Neural progenitor cell (in vitro differentiated cells): ENCODE measurements around the gene CLIC6. TPM values are rescaled to one million over a fixed set of nuclear protein-coding genes. Genes with fewer than 3 reads are reported as not detected.

Source experiments
- DNase-seq: peaks from one replicate; pipeline ENCODE4 v3.0.0-alpha.2; 2016; ENCODE audit warnings: low spot score
- H2AFZ ChIP-seq: fragments of 200-600 bp; sonication (generic); replicated peaks from 2 replicates; pipeline ENCODE4 v1.6.1; 2016; ENCODE audit warnings: antibody characterized with exemption
- H3F3A ChIP-seq: fragments of 200-600 bp; sonication (generic); 2 replicates; pipeline ENCODE4 v1.6.1; 2016; ENCODE audit warnings: antibody characterized with exemption, low read depth
- H3K27ac ChIP-seq: fragments of 200-600 bp; sonication (generic); 2 replicates; pipeline ENCODE4 v1.5.1; 2016; ENCODE audit warnings: mild to moderate bottlenecking
- H3K27me3 ChIP-seq: fragments of 200-600 bp; sonication (generic); 2 replicates; pipeline ENCODE4 v1.6.1; 2016; ENCODE audit warnings: mild to moderate bottlenecking, moderate library complexity
- H3K36me3 ChIP-seq: fragments of 200-600 bp; sonication (generic); 2 replicates; pipeline ENCODE4 v1.5.1; 2016
- H3K4me1 ChIP-seq: fragments of 200-600 bp; sonication (generic); 2 replicates; pipeline ENCODE4 v1.6.1; 2016; ENCODE audit warnings: mixed run types
- H3K4me2 ChIP-seq: fragments of 200-600 bp; sonication (generic); 2 replicates; pipeline ENCODE4 v1.6.1; 2016
- H3K4me3 ChIP-seq: fragments of 200-600 bp; sonication (generic); 2 replicates; pipeline ENCODE4 v1.5.1; 2016
- H3K79me2 ChIP-seq: fragments of 200-600 bp; sonication (generic); 2 replicates; pipeline ENCODE4 v1.6.1; 2016; ENCODE audit warnings: low read depth
- H3K9ac ChIP-seq: fragments of 200-600 bp; sonication (generic); 2 replicates; pipeline ENCODE4 v1.6.1; 2016
- H3K9me3 ChIP-seq: fragments of 200-600 bp; sonication (generic); 2 replicates; pipeline ENCODE4 v1.5.1; 2016; ENCODE audit warnings: low read depth
- H4K20me1 ChIP-seq: fragments of 200-600 bp; sonication (generic); 2 replicates; pipeline ENCODE4 v1.6.1; 2016; ENCODE audit warnings: low read depth
- H3K27ac Mint-ChIP-seq: 3 replicates; pipeline ENCODE4 v1.8.0; 2021; ENCODE audit warnings: mixed read lengths
- H3K27me3 Mint-ChIP-seq: 2 replicates; pipeline ENCODE4 v1.8.0; 2022; ENCODE audit warnings: low read depth, mild to moderate bottlenecking, inconsistent platforms, moderate library complexity, mixed read lengths; ENCODE audit not compliant: insufficient read depth
- H3K36me3 Mint-ChIP-seq: 3 replicates; pipeline ENCODE4 v1.8.0; 2021; ENCODE audit warnings: mixed read lengths
- H3K4me1 Mint-ChIP-seq: 3 replicates; pipeline ENCODE4 v1.8.0; 2021; ENCODE audit warnings: mixed read lengths
- H3K4me3 Mint-ChIP-seq: 3 replicates; pipeline ENCODE4 v1.8.0; 2021; ENCODE audit warnings: mild to moderate bottlenecking, moderate library complexity, mixed read lengths
- H3K9me3 Mint-ChIP-seq: 3 replicates; pipeline ENCODE4 v1.8.0; 2020; ENCODE audit warnings: mixed read lengths
- EZH2 ChIP-seq: fragments of 200-600 bp; sonication (generic); IDR thresholded peaks from 2 replicates; pipeline ENCODE4 v1.6.1; 2017; ENCODE audit warnings: antibody characterized with exemption, mild to moderate bottlenecking, moderate library complexity
- EZH2phosphoT487 ChIP-seq: fragments of 200-600 bp; sonication (generic); IDR thresholded peaks from 2 replicates; pipeline ENCODE4 v1.6.1; 2017; ENCODE audit warnings: antibody characterized with exemption
- total RNA-seq: library from RNA; depleted of rRNA; stranded (reverse); fragments of >200 nt; gene quantifications from 2 replicates; pipeline ENCODE4 v1.2.3, GENCODE V29; 2015; ENCODE audit warnings: low replicate concordance
- TF ChIP-seq, protein P1 (sequence below): fragments of 200-600 bp; sonication (generic); IDR thresholded peaks from 2 replicates; pipeline ENCODE4 v1.5.1; 2017; ENCODE audit warnings: antibody characterized with exemption, mild to moderate bottlenecking

Gene CLIC6
- total RNA-seq, 1 donor from 2014 or later = 0.15 TPM

DNA sequence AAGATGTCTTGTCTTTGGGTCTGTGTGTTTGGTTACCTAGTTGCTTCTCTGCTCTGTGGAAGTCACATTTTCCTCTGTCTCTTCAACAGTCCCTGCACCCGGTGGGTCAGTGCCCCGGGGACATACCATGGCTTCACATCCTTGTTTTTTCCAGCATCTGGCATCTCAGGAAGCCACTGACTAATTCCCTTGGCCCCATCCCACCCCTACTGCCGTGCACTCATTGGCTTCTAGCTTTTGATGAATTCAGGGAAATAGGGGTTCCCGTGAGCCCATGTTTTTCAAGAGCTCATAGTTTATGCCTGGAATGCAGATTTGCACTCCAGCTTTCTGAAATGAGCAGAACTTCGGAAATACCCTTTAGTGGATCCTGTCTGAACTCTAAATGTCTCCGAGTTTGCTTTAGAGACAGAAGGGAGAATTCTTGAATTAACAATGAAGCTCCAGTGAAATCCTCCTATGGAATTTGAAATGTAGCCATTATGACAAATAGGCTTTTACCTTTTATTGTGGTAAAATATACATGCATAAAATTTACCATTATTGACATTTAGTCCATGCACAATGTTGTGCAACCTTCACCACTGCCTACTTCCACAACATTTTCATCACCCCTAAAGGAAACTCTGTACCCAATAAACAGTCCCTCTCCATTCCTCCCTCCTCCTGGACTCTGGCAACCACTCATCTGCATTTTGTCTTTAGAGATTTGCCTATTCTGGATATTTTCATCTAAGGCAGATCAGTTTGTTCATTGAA, 67.5 kb downstream of the CLIC6 start:
- H3K4me1 Mint-ChIP-seq = no peaks in the 10 kb centered on the region
- Histone ChIP-seq H3K36me3 (no peaks in the 10 kb centered on the region), H3F3A (no peaks in the 10 kb centered on the region), H3K4me3 (no peak overlapping the region), H3K27me3 (no peaks in the 10 kb centered on the region), H3K27ac (no peak overlapping the region), H2AFZ (no peak overlapping the region), H3K4me2 (no peak overlapping the region), H3K79me2 (no peaks in the 10 kb centered on the region), H3K4me1 (no peaks in the 10 kb centered on the region), H4K20me1 (no peaks in the 10 kb centered on the region), H3K9me3 (no peaks in the 10 kb centered on the region), H3K9ac (no peak overlapping the region)
- no peak overlapping the region for H3K4me3 Mint-ChIP-seq
- TF ChIP-seq EZH2phosphoT487 = no peak
- TF ChIP-seq EZH2 = no peak
- TF ChIP-seq, protein P1, sequence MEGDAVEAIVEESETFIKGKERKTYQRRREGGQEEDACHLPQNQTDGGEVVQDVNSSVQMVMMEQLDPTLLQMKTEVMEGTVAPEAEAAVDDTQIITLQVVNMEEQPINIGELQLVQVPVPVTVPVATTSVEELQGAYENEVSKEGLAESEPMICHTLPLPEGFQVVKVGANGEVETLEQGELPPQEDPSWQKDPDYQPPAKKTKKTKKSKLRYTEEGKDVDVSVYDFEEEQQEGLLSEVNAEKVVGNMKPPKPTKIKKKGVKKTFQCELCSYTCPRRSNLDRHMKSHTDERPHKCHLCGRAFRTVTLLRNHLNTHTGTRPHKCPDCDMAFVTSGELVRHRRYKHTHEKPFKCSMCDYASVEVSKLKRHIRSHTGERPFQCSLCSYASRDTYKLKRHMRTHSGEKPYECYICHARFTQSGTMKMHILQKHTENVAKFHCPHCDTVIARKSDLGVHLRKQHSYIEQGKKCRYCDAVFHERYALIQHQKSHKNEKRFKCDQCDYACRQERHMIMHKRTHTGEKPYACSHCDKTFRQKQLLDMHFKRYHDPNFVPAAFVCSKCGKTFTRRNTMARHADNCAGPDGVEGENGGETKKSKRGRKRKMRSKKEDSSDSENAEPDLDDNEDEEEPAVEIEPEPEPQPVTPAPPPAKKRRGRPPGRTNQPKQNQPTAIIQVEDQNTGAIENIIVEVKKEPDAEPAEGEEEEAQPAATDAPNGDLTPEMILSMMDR = no peak
- no peaks in the 10 kb centered on the region for H3K27me3 Mint-ChIP-seq
- H3K9me3 Mint-ChIP-seq = no peaks in the 10 kb centered on the region
- no peaks in the 10 kb centered on the region for H3K36me3 Mint-ChIP-seq
- DNase-seq = no peak
- no peak overlapping the region for H3K27ac Mint-ChIP-seq

- Mint-ChIP-seq H3K9me3 (no peaks in the 10 kb centered on the region), H3K36me3 (no peaks in the 10 kb centered on the region), H3K4me1 (no peaks in the 10 kb centered on the region), H3K4me3 (no peak overlapping the region), H3K27me3 (peaks cover 3% of the 10 kb centered on the region), H3K27ac (no peak overlapping the region)
- TF ChIP-seq EZH2phosphoT487 = no peak
- no peak for TF ChIP-seq EZH2
- TF ChIP-seq, protein P1 = no peak
- Histone ChIP-seq H3K79me2 (no peaks in the 10 kb centered on the region), H3K27ac (no peak overlapping the region), H4K20me1 (no peaks in the 10 kb centered on the region), H3K9ac (no peak overlapping the region), H2AFZ (no peak overlapping the region), H3K4me2 (no peak overlapping the region), H3K36me3 (no peaks in the 10 kb centered on the region), H3K9me3 (no peaks in the 10 kb centered on the region), H3K27me3 (no peaks in the 10 kb centered on the region), H3F3A (no peaks in the 10 kb centered on the region), H3K4me1 (no peaks in the 10 kb centered on the region), H3K4me3 (no peak overlapping the region)
- DNase-seq = no peak
Observed at GRCh38 chr21:34737115-34737514, 68.3 kb downstream of the CLIC6 start.

GRCh38 chr21:34740198-34740597, 71.4 kb downstream of the CLIC6 start:
- Mint-ChIP-seq H3K27me3 (peaks cover 3% of the 10 kb centered on the region), H3K4me1 (no peaks in the 10 kb centered on the region)
- no peaks in the 10 kb centered on the region for H3K27me3 ChIP-seq

More at GRCh38 chr21:34740198-34740597, 71.4 kb downstream of the CLIC6 start:
- Mint-ChIP-seq H3K4me3 (no peak overlapping the region), H3K27ac (no peak overlapping the region), H3K36me3 (no peaks in the 10 kb centered on the region), H3K9me3 (no peaks in the 10 kb centered on the region)
- no peaks in the 10 kb centered on the region for H3F3A ChIP-seq
- no peak overlapping the region for H3K27ac ChIP-seq
- no peaks in the 10 kb centered on the region for H3K36me3 ChIP-seq
- no peak overlapping the region for H3K9ac ChIP-seq
- H4K20me1 ChIP-seq = no peaks in the 10 kb centered on the region
- H3K9me3 ChIP-seq = no peaks in the 10 kb centered on the region
- TF ChIP-seq EZH2phosphoT487 (no peak), EZH2 (no peak)
- TF ChIP-seq, protein P1 = no peak
- no peak overlapping the region for H3K4me3 ChIP-seq
- no peaks in the 10 kb centered on the region for H3K79me2 ChIP-seq
- no peak overlapping the region for H2AFZ ChIP-seq
- H3K4me2 ChIP-seq = no peak overlapping the region
- DNase-seq = no peak
- no peaks in the 10 kb centered on the region for H3K4me1 ChIP-seq
